Measurements from ENCODE around the gene KIRREL3.

KIRREL3 gene

GRCh38 chr11:126522152-126522551 lies 478.4 kb downstream of the KIRREL3 start:
- Mint-ChIP-seq H3K9me3 (no peaks in the 10 kb centered on the region), H3K27ac (no peak overlapping the region), H3K4me1 (no peaks in the 10 kb centered on the region), H3K36me3 (no peaks in the 10 kb centered on the region), H3K27me3 (peaks cover 8% of the 10 kb centered on the region), H3K4me3 (no peak overlapping the region)
- CTCF ChIA-PET: no interaction called here
- DNase-seq: no peak

- peaks cover 8% of the 10 kb centered on the region for H3K27me3 Mint-ChIP-seq
- H3K36me3 Mint-ChIP-seq: no peaks in the 10 kb centered on the region
- DNase-seq: no peak
- CTCF ChIA-PET: no interaction called here
- no peaks in the 10 kb centered on the region for H3K4me1 Mint-ChIP-seq
- H3K27ac Mint-ChIP-seq: no peak overlapping the region
- H3K4me3 Mint-ChIP-seq: no peak overlapping the region
- no peaks in the 10 kb centered on the region for H3K9me3 Mint-ChIP-seq
Measured at GRCh38 chr11:126521196-126521595, 479.4 kb downstream of the KIRREL3 start.

- Mint-ChIP-seq H3K4me1 (no peaks in the 10 kb centered on the region), H3K9me3 (no peaks in the 10 kb centered on the region), H3K36me3 (no peaks in the 10 kb centered on the region), H3K27me3 (peaks cover 11% of the 10 kb centered on the region), H3K4me3 (no peak overlapping the region), H3K27ac (no peak overlapping the region)
- CTCF ChIA-PET: no interaction called here
- DNase-seq: no peak
Measured at GRCh38 chr11:126519764-126520734, 480.5 kb downstream of the KIRREL3 start.

GRCh38 chr11:126518972-126519690 lies 481.4 kb downstream of the KIRREL3 start:
- Mint-ChIP-seq H3K36me3 (no peaks in the 10 kb centered on the region), H3K27me3 (peaks cover 12% of the 10 kb centered on the region), H3K4me3 (no peak overlapping the region), H3K9me3 (no peaks in the 10 kb centered on the region), H3K4me1 (no peaks in the 10 kb centered on the region), H3K27ac (no peak overlapping the region)
- no peak for DNase-seq
- CTCF ChIA-PET: no interaction called here

- Mint-ChIP-seq H3K27me3 (peaks cover 8% of the 10 kb centered on the region), H3K36me3 (no peaks in the 10 kb centered on the region), H3K27ac (no peak overlapping the region), H3K9me3 (no peaks in the 10 kb centered on the region), H3K4me3 (no peak overlapping the region), H3K4me1 (no peaks in the 10 kb centered on the region)
- no peak for DNase-seq
- CTCF ChIA-PET: no interaction called here
Measured at GRCh38 chr11:126518071-126518971, 482.2 kb downstream of the KIRREL3 start.

GRCh38 chr11:126515501-126515900 lies 485.1 kb downstream of the KIRREL3 start:
- Mint-ChIP-seq H3K4me3 (no peak overlapping the region), H3K27ac (no peak overlapping the region), H3K36me3 (no peaks in the 10 kb centered on the region), H3K27me3 (peaks cover 11% of the 10 kb centered on the region), H3K4me1 (no peaks in the 10 kb centered on the region), H3K9me3 (no peaks in the 10 kb centered on the region)
- CTCF ChIA-PET: no interaction called here
- DNase-seq: no peak

- no peaks in the 10 kb centered on the region for H3K36me3 Mint-ChIP-seq
- H3K27me3 Mint-ChIP-seq: peaks cover 12% of the 10 kb centered on the region
- H3K4me3 Mint-ChIP-seq: no peak overlapping the region
- H3K4me1 Mint-ChIP-seq: no peaks in the 10 kb centered on the region
- no peaks in the 10 kb centered on the region for H3K9me3 Mint-ChIP-seq
- no peak overlapping the region for H3K27ac Mint-ChIP-seq
- CTCF ChIA-PET: no interaction called here
- DNase-seq: no peak
Measured at GRCh38 chr11:126514061-126514693, 486.4 kb downstream of the KIRREL3 start.

GRCh38 chr11:126512741-126513715 lies 487.5 kb downstream of the KIRREL3 start:
- DNase-seq: no peak
- no peaks in the 10 kb centered on the region for H3K9me3 Mint-ChIP-seq
- H3K36me3 Mint-ChIP-seq: no peaks in the 10 kb centered on the region
- no peak overlapping the region for H3K27ac Mint-ChIP-seq
- no peak overlapping the region for H3K4me3 Mint-ChIP-seq
- H3K4me1 Mint-ChIP-seq: no peaks in the 10 kb centered on the region
- peaks cover 22% of the 10 kb centered on the region for H3K27me3 Mint-ChIP-seq
- CTCF ChIA-PET: interaction anchor here (0.9 kb wide), 1 partner anchor 33 kb away, joined by 4 read pairs; no protein-coding TSS in a partner anchor

GRCh38 chr11:126512251-126512650 lies 488.3 kb downstream of the KIRREL3 start:
- Mint-ChIP-seq H3K27me3 (peaks cover 26% of the 10 kb centered on the region), H3K36me3 (no peaks in the 10 kb centered on the region), H3K4me1 (no peaks in the 10 kb centered on the region), H3K27ac (no peak overlapping the region), H3K4me3 (no peak overlapping the region), H3K9me3 (no peaks in the 10 kb centered on the region)
- no peak for DNase-seq
- CTCF ChIA-PET: no interaction called here

GRCh38 chr11:126511475-126512115 lies 489.0 kb downstream of the KIRREL3 start:
- Mint-ChIP-seq H3K4me1 (no peaks in the 10 kb centered on the region), H3K27me3 (peaks cover 26% of the 10 kb centered on the region), H3K9me3 (no peaks in the 10 kb centered on the region), H3K27ac (no peak overlapping the region), H3K4me3 (no peak overlapping the region), H3K36me3 (no peaks in the 10 kb centered on the region)
- CTCF ChIA-PET: no interaction called here
- no peak for DNase-seq

GRCh38 chr11:126510621-126511370 lies 489.8 kb downstream of the KIRREL3 start:
- DNase-seq: no peak
- H3K4me3 Mint-ChIP-seq: no peak overlapping the region
- H3K27ac Mint-ChIP-seq: no peak overlapping the region

GRCh38 chr11:126507646-126508045 lies 492.9 kb downstream of the KIRREL3 start:
- no peak overlapping the region for H3K27ac Mint-ChIP-seq
- H3K4me3 Mint-ChIP-seq: no peak overlapping the region
- H3K4me1 Mint-ChIP-seq: no peaks in the 10 kb centered on the region
- no peaks in the 10 kb centered on the region for H3K9me3 Mint-ChIP-seq
- H3K36me3 Mint-ChIP-seq: no peaks in the 10 kb centered on the region
- CTCF ChIA-PET: no interaction called here
- DNase-seq: no peak
- peaks cover 34% of the 10 kb centered on the region for H3K27me3 Mint-ChIP-seq

More at GRCh38 chr11:126510621-126511370, 489.8 kb downstream of the KIRREL3 start:
- Mint-ChIP-seq H3K36me3 (no peaks in the 10 kb centered on the region), H3K9me3 (no peaks in the 10 kb centered on the region), H3K27me3 (peaks cover 26% of the 10 kb centered on the region), H3K4me1 (no peaks in the 10 kb centered on the region)
- CTCF ChIA-PET: no interaction called here

All from activated naive CD4-positive, alpha-beta T cell treated with anti-CD3 and anti-CD28 coated beads, Interleukin-2, amount 10 ng/mL, durations not matched to agents 7 days and 5 days (primary cell).